Aortic smooth muscle cell (primary cell): ENCODE results near the gene KRTAP5-5. TPM values are rescaled to one million over a fixed set of nuclear protein-coding genes. Genes with fewer than 3 reads are reported as not detected.

Source experiments
- total RNA-seq: library from RNA; depleted of rRNA; stranded (reverse); fragments of >200 nt; gene quantifications from 2 replicates; pipeline ENCODE4 v1.2.3, GENCODE V29; 2014

KRTAP5-5 gene
- total RNA-seq, result not detected in 2 replicates

GRCh38 chr11:1629326-1630185 is at the start of gene KRTAP5-5:
TSS of gene KRTAP5-5 (plus strand) at chr11:1629775. CDS start at chr11:1629841, 66 bp downstream.

GRCh38 chr11:1584661-1585370 is 44.8 kb upstream of the KRTAP5-5 start, which contains the start of gene KRTAP5-1:
TSS of gene KRTAP5-1 (minus strand) at chr11:1585283. CDS start at chr11:1585249, 34 bp downstream.

GRCh38 chr11:1597994-1598380 is 31.6 kb upstream of the KRTAP5-5 start, which contains the start of gene KRTAP5-2:
TSS of gene KRTAP5-2 (minus strand) at chr11:1598294. CDS start at chr11:1598250, 44 bp downstream.

GRCh38 chr11:1608363-1608762 is 21.2 kb upstream of the KRTAP5-5 start, which contains the start of gene KRTAP5-3:
TSS of gene KRTAP5-3 (minus strand) at chr11:1608463. CDS start at chr11:1608385, 78 bp downstream.

GRCh38 chr11:1622086-1622485 is 7.5 kb upstream of the KRTAP5-5 start, which contains the start of gene KRTAP5-4:
TSS of gene KRTAP5-4 (minus strand) at chr11:1622138. CDS start at chr11:1622093, 45 bp downstream.

Other genes starting within 250 kb of the KRTAP5-5 start
- 0.12 and 0.26 TPM in 2 replicates for gene BRSK2, start 239.8 kb upstream of the KRTAP5-5 start, total RNA-seq
- gene MOB2, start 143.0 kb upstream of the KRTAP5-5 start, total RNA-seq, result 31.6 TPM in 2 replicates
- 0.40 and 0.62 TPM in 2 replicates for gene DUSP8, start 57.5 kb upstream of the KRTAP5-5 start, total RNA-seq
- not detected in 2 replicates for gene KRTAP5-1, start 44.5 kb upstream of the KRTAP5-5 start, total RNA-seq
- not detected in 2 replicates for gene KRTAP5-2, start 31.5 kb upstream of the KRTAP5-5 start, total RNA-seq
- gene KRTAP5-3, start 21.3 kb upstream of the KRTAP5-5 start, total RNA-seq, result not detected in 2 replicates
- gene KRTAP5-4, start 7.6 kb upstream of the KRTAP5-5 start, total RNA-seq, result 0.19 TPM in 1 of 2 replicates, not detected in the other
- not detected in 2 replicates for gene KRTAP5-6, start 67.4 kb downstream of the KRTAP5-5 start, total RNA-seq
- 4.5 and 7.7 TPM in 2 replicates for gene IFITM10, start 120.8 kb downstream of the KRTAP5-5 start, total RNA-seq
- 538 and 658 TPM in 2 replicates for gene CTSD, start 134.2 kb downstream of the KRTAP5-5 start, total RNA-seq
- gene SYT8, start 205.2 kb downstream of the KRTAP5-5 start, total RNA-seq, result 0.26 TPM in 1 of 2 replicates, not detected in the other
- gene TNNI2, start 209.2 kb downstream of the KRTAP5-5 start, total RNA-seq, result not detected in 2 replicates
- gene LSP1, start 223.3 kb downstream of the KRTAP5-5 start, total RNA-seq, result 6.7 and 18.2 TPM in 2 replicates